Sciatic nerve (tissue), 2 donors: ENCODE data around the gene IRF2BP2. TPM values are rescaled to one million over a fixed set of nuclear protein-coding genes. Genes with fewer than 3 reads are reported as not detected.
A peak's percentile ranks its signal among the peaks of the same experiment; 100 is the strongest.

ENCODE experiments used
- ATAC-seq: fragments of 200-7000 bp; cut with Tn5 transposase; one replicate; pipeline ENCODE4 v1.9.1; 2020; ENCODE audit warnings: mild to moderate bottlenecking, moderate library complexity
- DNase-seq: peaks from one replicate; pipeline ENCODE4 v3.0.0-alpha.2; 2020; ENCODE audit warnings: low spot score
- intact Hi-C: fragments of 100-400 bp; cut with DNase I; formaldehyde crosslinking; loops from one replicate; pipeline ENCODE4 v1.14.2; 2022
- total RNA-seq: library from RNA; stranded (reverse); fragmentation: NEBNext Ultra II Directional; extraction: Animal tissue kit (Norgen Biotek cat#: 25700); gene quantifications from one replicate; pipeline ENCODE4 v1.2.1, GENCODE V29; 2021
- donor health status: DM: no; HTN: no; CAD: no.
- donor health status: DM: no; HTN: no; CAD: no.

IRF2BP2 gene
- total RNA-seq, 1 donor from 2014 or later: 142 TPM

DNA sequence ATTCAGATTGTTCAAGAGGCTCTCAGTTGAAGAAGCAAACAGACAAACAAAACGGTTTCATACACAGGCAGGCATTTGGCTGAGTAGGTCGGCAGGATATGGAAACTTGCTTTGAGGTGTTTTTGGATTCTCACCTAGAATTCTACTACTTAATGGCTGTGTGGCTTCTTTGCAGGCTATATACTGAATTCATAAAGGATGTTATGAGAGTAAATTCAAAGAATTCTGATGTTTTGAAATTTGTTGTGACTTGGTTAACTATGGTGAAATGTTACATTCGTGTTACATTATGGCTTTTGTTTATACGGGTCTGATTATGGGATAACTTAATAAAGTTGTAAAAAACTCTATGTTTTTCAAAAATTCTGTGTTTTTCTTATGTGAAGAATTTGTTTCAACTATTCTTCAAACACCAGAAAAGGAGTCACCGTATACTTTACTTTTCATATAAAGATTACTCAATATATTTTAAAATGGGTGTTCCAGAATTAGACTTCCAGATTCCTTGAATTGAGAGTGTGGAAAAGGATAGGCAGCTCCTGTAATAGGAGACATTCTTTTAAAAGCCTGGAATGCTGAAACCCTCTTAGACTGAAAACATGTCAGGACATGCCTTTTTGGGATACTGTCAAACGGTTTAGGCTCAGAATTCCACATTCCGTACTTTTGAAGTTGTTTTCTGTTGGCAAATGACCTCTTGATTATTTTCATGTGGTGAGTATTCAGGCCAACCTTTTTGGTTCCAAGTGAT, 8.2 kb upstream of the IRF2BP2 start:
- peak; percentile 46 for ATAC-seq
- intact Hi-C loops: no loop called here

GRCh38 chr1:234617131-234617985, 7.4 kb upstream of the IRF2BP2 start:
- ATAC-seq (peak; percentile 1), DNase-seq (no peak)
- intact Hi-C loops: no loop called here

More for the DNA sequence above, 8.2 kb upstream of the IRF2BP2 start:
- no peak for DNase-seq

DNA sequence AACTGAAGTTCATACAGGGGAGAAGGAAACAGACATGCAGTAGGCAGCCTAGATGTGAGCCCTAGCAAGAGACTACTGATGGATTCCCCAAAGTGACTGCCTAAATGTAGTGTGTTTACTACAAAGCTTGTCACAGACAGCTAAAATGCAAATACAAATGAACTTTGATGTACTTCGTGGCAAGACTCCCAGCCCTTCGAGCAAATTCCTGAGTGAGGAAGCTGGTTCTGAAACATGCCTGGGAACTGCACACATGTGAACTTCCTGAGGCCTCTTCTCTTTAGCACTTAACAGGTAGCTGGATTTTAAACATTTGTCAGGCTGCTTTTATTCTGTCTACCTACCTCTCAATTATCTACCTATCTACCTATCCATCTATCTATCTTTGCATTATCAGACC, 6.7 kb upstream of the IRF2BP2 start:
- ATAC-seq: no peak
- no peak for DNase-seq
- intact Hi-C loops: no loop called here

- ATAC-seq (no peak), DNase-seq (no peak)
- intact Hi-C loops: loop anchor here (5.0 kb wide), 1 partner anchor 108 kb away; no protein-coding TSS in a partner anchor
Observed at GRCh38 chr1:234614081-234614489, 4.1 kb upstream of the IRF2BP2 start.

GRCh38 chr1:234613128-234613875, 3.3 kb upstream of the IRF2BP2 start:
- DNase-seq (no peak), ATAC-seq (no peak)
- intact Hi-C loops: loop anchor here (5.0 kb wide), 1 partner anchor 109 kb away; no protein-coding TSS in a partner anchor

DNA sequence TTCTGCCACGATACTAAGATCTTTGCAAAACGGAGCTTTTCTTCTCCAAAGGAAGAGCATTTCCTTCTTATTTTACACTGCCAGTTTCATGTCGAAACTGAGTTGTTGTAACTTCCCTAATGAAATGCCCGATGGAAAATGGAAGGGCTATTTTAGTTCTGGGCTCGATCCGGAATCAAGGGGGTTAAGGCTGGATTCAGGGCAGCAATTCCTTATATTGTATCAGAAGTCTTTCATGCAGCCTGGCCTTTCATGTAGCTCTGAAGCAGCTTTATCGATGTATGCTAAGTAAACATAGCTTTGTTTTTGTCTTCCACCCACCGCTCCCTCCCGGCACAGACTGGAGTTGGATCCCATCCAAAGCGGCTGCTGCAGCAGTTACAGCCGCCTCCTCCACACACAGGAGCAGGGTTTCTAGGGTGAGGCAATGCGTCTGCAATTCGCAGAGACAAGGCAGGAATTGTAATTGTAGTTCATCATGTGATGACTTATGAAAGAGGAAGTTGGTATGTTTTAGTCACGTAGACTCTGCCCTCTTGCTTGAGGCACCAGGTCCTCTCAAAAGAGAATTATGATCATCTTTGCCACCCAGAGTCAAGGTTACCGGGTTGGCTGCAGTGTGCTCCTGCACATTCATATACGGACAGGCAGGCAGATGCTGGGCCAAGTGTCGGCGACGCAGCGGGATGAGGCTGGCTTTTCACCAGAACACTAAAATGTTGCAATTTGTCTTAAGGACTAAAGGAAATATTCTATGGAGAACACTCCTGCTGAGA, 2.6 kb upstream of the IRF2BP2 start:
- ATAC-seq (peak; percentile 79), DNase-seq (peak; percentile 93)
- intact Hi-C loops: loop anchor here (5.0 kb wide), 1 partner anchor 110 kb away; no protein-coding TSS in a partner anchor

- intact Hi-C loops: loop anchor here (5.0 kb wide), 1 partner anchor 110 kb away; no protein-coding TSS in a partner anchor
- ATAC-seq (peak; percentile 11), DNase-seq (peak; percentile 76)
Observed at GRCh38 chr1:234611847-234612351, 1.9 kb upstream of the IRF2BP2 start.

DNA sequence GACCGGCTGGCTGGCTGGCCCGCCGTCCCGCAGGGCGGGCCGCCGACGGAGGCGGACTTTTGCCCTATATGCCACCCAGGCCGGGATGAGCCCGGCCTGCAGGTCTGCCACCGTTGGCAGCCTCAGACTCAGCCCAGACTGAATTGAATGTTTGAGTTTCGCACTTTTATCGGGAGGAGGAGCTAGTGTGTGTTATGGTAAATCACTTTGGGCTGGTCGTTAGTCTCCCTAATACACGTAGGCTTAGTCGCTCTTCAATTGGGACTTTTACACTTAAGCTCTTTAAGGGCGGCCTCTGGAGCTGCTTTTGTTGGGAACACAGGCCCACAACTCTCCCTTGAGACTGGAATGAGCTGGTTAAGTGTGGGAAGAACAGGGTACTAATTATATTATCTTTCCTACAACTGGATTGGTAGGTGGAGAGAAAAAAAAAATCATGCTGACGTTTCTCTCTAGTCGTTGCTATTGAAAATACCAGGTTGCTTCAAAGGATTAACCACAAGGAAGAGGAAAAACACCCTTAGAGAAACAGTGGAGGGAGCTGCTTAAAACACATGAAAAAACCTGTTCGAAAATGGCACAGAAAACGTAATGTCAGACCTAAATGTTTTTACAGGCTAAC, 1.4 kb upstream of the IRF2BP2 start:
- ATAC-seq (peak; percentile 1), DNase-seq (no peak)
- intact Hi-C loops: loop anchor here (5.0 kb wide), 1 partner anchor 111 kb away; no protein-coding TSS in a partner anchor

DNA sequence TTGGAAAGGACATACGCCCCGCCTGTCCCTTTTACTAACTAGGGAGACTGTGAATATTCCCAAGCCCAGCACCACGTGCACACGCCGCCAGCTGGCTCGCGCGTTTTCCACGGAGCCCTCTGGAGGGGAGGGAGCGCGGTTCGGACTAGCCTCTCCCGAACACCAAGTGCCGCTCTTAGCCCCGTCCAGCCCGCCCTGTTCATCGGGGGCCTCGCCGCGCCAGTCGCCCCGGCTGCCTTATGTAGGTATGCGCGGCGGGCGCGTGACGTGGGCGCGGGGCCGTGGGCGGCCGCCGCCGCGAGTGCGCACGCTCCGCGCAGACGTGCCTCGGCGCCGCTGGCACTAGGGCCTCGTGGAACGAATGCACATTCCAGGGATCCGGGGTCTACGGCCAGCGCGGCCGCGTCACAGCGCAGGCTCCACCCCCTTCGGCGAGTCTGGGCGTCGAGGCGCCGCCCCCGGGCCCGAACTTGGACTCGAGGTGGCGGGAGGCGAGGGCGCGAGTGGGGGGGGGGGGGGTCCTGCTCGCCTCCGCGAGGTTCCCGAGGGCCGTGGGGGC, 767 bp upstream of the IRF2BP2 start:
- intact Hi-C loops: loop anchor here (5.0 kb wide), 1 partner anchor 112 kb away; no protein-coding TSS in a partner anchor
- ATAC-seq: peak; percentile 68

GRCh38 chr1:234609691-234610042, 311 bp downstream of the IRF2BP2 start:
- ATAC-seq (no peak), DNase-seq (no peak)
- intact Hi-C loops: loop anchor here (5.0 kb wide), 2 partner anchors 113 to 473 kb away; no protein-coding TSS in a partner anchor

More for the DNA sequence above, 767 bp upstream of the IRF2BP2 start:
- peak; percentile 98 for DNase-seq

DNA sequence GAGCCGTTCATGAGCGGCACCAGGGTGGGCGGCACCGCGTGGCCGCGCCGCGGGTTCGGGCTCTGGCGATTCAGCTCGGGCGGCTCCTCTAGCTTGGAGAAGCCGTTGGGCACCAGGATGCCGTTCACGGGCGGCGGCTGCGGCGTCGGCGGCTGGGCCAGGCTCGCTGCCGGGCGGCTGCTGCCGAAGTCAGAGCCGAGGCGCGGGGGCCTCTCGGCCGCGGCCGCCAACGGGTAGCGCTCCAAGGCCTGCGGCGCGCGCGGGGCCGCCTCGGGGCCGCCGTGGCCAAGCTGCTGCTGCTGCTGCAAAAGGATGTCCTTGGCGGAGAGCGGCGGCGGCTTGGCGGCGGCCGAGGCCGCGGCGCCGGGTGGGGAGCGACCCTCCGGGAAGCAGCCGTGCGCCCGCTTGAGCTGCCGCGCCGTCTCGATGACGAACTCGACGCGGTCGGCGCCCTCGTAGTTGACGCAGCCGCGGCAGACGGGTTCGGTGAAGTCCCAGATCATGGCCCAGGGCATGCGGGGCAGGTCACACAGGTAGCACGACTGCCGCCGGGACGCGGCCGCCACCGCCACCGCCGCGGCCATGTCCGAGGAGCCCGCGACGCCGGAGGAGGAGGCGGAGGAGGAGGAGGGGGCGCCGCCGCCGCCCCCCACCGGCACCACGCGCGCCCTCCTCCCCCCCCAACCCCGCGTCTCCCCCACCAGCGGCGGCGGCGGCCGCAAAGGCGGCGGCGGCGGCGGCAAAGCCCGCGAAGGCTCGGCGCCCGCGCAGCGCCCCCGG, 877 bp downstream of the IRF2BP2 start:
- intact Hi-C loops: loop anchor here (5.0 kb wide), 1 partner anchor 473 kb away; no protein-coding TSS in a partner anchor
- no peak for ATAC-seq
- DNase-seq: peak; percentile 72

- intact Hi-C loops: loop anchor here (5.0 kb wide), 1 partner anchor 474 kb away; no protein-coding TSS in a partner anchor
- ATAC-seq (peak; percentile 52), DNase-seq (peak; percentile 84)
Observed at GRCh38 chr1:234608025-234608910, 1.7 kb downstream of the IRF2BP2 start.

DNA sequence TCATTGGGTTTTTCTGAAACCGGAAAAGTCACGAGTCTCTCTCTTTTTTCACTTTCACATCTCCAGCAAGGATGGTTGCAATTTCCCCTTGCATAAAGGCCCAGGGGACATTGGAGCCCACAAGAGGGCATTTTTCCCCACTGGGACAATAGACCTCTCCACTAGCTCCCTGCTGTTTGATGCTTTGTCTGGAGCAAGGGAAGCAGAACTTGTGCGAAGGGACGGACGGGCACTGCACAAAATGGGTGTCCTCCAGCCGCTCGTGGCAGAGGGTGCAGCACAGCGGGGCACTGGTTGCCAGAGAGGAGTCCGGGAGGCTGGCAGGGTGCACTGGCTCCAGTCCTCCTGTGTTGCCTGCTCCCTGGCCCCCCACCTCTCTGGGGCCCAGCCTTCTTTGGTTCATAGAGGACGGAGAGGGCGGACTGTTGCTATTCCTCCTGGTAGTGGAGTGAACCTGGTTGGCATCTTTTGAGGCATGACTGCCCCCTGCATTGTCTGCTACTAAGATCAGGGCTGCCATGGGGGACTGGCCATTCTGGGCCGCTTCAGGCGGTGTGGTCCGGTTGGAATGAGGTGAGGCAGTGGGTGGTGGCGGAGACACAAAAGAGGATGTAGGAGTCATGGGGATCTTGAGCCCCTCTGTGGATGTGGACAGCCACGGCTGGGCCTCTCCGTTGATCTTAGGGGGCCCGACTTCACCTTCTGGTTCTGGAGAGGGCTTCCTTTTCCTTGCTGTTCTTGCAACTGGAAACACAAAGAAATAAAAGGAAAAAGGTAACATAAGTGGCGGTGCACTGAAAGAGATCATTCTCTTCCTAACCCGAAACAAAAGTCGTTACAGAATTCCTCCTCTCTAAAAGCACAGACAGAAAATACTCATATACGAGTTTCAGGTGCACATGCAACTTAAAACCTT, 2.6 kb downstream of the IRF2BP2 start:
- DNase-seq (no peak), ATAC-seq (no peak)
- intact Hi-C loops: loop anchor here (5.0 kb wide), 1 partner anchor 475 kb away; no protein-coding TSS in a partner anchor

- intact Hi-C loops: loop anchor here (5.0 kb wide), 1 partner anchor 476 kb away; no protein-coding TSS in a partner anchor
- no peak for ATAC-seq
- DNase-seq: no peak
Observed at GRCh38 chr1:234606784-234607108, 3.2 kb downstream of the IRF2BP2 start.
